ENCODE data around the gene IL23R. TPM values are rescaled to one million over a fixed set of nuclear protein-coding genes. Genes with fewer than 3 reads are reported as not detected.

IL23R gene
- total and polyA plus RNA-seq, 4 donors: 0.08 to 0.09 TPM; not detected in 2

DNA sequence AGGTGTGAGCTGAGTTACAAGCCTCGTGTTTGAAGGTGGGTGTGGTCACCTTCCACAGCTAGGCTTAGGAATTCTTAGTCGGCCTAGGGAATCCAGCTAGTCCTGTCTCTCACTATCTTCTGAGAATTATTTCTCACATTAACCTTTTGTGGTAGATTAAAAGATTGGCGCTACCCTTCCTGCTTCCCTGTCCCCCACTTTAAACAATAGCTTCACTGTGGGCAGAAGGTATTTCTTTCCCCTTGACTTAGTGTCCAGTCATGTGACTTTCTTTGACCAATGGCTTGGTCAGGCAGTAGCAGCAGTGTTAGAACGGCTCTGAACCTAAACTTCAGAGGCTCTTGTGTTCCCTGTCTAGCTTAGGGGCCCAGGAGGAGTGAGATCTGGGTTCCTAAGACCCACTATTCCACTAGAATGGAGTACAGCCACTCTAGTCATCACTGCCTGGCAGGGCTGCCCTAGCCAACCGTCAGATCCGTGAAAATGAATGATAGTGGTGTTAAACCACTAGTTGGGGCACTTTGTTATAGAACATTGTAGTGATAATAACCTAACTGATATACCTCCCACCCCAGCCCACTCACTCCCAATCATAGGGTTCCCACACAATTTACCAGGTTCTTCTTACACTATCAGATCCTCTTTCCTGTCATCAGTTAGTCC lies 17.6 kb upstream of the IL23R start:
- 49% methylated on average over 6 of the region's 6 CpGs for WGBS
- peaks cover 0 to 9% (median 6%) of the 10 kb centered on the region in 4 donors for H3K4me1 ChIP-seq (ENCODE audit: control insufficient read depth in 4 of 4, insufficient read depth in 4 of 4, low read length in 3 of 4)
- no peak overlapping the region for H3K27ac ChIP-seq (ENCODE audit: low read depth in 1 of 2, low read length in 2 of 2)
- TF ChIP-seq JUND (IDR thresholded peaks at IDR 0.05): no peak
- TF ChIP-seq, protein P1, sequence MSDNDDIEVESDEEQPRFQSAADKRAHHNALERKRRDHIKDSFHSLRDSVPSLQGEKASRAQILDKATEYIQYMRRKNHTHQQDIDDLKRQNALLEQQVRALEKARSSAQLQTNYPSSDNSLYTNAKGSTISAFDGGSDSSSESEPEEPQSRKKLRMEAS (IDR thresholded peaks at IDR 0.05): no peak
- TF ChIP-seq TAF1 (conservative IDR thresholded peaks at IDR 0.05): no peak
- no peak for TF ChIP-seq RAD21 (IDR thresholded peaks at IDR 0.05)
- TF ChIP-seq NR2F2 (IDR thresholded peaks at IDR 0.05): no peak
- H3K4me3 ChIP-seq (ENCODE audit: low read depth in 1 of 3, low read length in 3 of 3): no peak overlapping the region
- H3K36me3 ChIP-seq (ENCODE audit: control insufficient read depth in 4 of 4, insufficient read depth in 3 of 4, low read depth in 1 of 4, low read length in 3 of 4): no peaks in the 10 kb centered on the region
- H3K27me3 ChIP-seq (ENCODE audit: control insufficient read depth in 4 of 4, insufficient read depth in 4 of 4, low read length in 3 of 4): no peaks in the 10 kb centered on the region
- H3K9me3 ChIP-seq (ENCODE audit: control insufficient read depth in 4 of 4, low read length in 3 of 4): no peaks in the 10 kb centered on the region
- no peak for DNase-seq (ENCODE audit: low spot score)
- peak overlapping the region in 1 of 2 donors; percentile 45 for H3K9ac ChIP-seq (ENCODE audit: low read depth in 1 of 2, low read length in 2 of 2)

DNA sequence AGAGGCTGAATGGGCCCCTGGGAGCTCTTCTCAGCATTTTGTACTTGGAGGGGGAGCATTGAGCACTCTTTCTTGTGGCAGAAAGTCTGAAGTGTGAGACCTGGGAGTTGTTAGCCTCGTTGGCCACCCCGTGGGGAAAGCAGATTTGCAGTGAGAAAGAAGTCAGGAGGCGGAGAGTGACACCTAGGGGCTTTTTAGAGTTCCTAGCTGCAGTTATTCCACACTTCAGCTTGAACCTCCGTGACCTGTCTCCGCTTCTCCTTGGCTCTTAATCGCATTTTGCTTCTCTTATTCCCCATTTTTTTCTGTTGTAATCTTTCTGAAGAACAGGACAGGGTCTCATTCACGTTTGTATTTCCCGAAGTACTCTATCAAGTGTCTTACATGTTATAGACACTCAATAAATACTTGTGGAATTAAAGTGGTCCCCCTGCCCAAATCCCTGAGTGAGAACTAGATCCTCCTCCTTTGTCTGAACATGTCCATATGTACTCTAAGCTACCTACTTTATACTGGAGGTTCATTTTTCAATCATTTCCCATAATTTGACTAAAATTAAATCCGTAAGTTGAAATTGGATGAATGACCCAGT lies 17.0 kb upstream of the IL23R start:
- Histone ChIP-seq H3K9ac (ENCODE audit: low read depth in 1 of 2, low read length in 2 of 2) (peak overlapping the region in 1 of 2 donors; percentile 45), H3K27me3 (ENCODE audit: control insufficient read depth in 4 of 4, insufficient read depth in 4 of 4, low read length in 3 of 4) (no peaks in the 10 kb centered on the region), H3K9me3 (ENCODE audit: control insufficient read depth in 4 of 4, low read length in 3 of 4) (no peaks in the 10 kb centered on the region), H3K36me3 (ENCODE audit: control insufficient read depth in 4 of 4, insufficient read depth in 3 of 4, low read depth in 1 of 4, low read length in 3 of 4) (no peaks in the 10 kb centered on the region), H3K27ac (ENCODE audit: low read depth in 1 of 2, low read length in 2 of 2) (no peak overlapping the region), H3K4me3 (ENCODE audit: low read depth in 1 of 3, low read length in 3 of 3) (no peak overlapping the region), H3K4me1 (ENCODE audit: control insufficient read depth in 4 of 4, insufficient read depth in 4 of 4, low read length in 3 of 4) (peaks cover 0 to 9% (median 6%) of the 10 kb centered on the region in 4 donors)
- WGBS: 15% methylated on average over 9 of the region's 9 CpGs
- TF ChIP-seq, protein P2, sequence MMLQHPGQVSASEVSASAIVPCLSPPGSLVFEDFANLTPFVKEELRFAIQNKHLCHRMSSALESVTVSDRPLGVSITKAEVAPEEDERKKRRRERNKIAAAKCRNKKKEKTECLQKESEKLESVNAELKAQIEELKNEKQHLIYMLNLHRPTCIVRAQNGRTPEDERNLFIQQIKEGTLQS (IDR thresholded peaks at IDR 0.05): no peak
- peak; percentile 94 to 96 for TF ChIP-seq RAD21 (IDR thresholded peaks at IDR 0.05)
- TF ChIP-seq FOXA1 (IDR thresholded peaks at IDR 0.05): no peak
- TF ChIP-seq, protein P3, sequence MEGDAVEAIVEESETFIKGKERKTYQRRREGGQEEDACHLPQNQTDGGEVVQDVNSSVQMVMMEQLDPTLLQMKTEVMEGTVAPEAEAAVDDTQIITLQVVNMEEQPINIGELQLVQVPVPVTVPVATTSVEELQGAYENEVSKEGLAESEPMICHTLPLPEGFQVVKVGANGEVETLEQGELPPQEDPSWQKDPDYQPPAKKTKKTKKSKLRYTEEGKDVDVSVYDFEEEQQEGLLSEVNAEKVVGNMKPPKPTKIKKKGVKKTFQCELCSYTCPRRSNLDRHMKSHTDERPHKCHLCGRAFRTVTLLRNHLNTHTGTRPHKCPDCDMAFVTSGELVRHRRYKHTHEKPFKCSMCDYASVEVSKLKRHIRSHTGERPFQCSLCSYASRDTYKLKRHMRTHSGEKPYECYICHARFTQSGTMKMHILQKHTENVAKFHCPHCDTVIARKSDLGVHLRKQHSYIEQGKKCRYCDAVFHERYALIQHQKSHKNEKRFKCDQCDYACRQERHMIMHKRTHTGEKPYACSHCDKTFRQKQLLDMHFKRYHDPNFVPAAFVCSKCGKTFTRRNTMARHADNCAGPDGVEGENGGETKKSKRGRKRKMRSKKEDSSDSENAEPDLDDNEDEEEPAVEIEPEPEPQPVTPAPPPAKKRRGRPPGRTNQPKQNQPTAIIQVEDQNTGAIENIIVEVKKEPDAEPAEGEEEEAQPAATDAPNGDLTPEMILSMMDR (IDR thresholded peaks at IDR 0.05; ENCODE audit: low read depth, low read length, missing input control): peak; percentile 89
- TF ChIP-seq RXRA (IDR thresholded peaks at IDR 0.05): peak; percentile 20 to 71
- TF ChIP-seq, protein P1 (IDR thresholded peaks at IDR 0.05): no peak
- no peak for TF ChIP-seq TAF1 (conservative IDR thresholded peaks at IDR 0.05)
- TF ChIP-seq, protein P4, sequence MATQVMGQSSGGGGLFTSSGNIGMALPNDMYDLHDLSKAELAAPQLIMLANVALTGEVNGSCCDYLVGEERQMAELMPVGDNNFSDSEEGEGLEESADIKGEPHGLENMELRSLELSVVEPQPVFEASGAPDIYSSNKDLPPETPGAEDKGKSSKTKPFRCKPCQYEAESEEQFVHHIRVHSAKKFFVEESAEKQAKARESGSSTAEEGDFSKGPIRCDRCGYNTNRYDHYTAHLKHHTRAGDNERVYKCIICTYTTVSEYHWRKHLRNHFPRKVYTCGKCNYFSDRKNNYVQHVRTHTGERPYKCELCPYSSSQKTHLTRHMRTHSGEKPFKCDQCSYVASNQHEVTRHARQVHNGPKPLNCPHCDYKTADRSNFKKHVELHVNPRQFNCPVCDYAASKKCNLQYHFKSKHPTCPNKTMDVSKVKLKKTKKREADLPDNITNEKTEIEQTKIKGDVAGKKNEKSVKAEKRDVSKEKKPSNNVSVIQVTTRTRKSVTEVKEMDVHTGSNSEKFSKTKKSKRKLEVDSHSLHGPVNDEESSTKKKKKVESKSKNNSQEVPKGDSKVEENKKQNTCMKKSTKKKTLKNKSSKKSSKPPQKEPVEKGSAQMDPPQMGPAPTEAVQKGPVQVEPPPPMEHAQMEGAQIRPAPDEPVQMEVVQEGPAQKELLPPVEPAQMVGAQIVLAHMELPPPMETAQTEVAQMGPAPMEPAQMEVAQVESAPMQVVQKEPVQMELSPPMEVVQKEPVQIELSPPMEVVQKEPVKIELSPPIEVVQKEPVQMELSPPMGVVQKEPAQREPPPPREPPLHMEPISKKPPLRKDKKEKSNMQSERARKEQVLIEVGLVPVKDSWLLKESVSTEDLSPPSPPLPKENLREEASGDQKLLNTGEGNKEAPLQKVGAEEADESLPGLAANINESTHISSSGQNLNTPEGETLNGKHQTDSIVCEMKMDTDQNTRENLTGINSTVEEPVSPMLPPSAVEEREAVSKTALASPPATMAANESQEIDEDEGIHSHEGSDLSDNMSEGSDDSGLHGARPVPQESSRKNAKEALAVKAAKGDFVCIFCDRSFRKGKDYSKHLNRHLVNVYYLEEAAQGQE (IDR thresholded peaks at IDR 0.05): no peak
- no peak for TF ChIP-seq EGR1 (IDR thresholded peaks at IDR 0.05; ENCODE audit: low read depth in 2 of 2)
- no peak for TF ChIP-seq JUND (IDR thresholded peaks at IDR 0.05)
- no peak for TF ChIP-seq SP1 (IDR thresholded peaks at IDR 0.05)
- no peak for TF ChIP-seq NR2F2 (IDR thresholded peaks at IDR 0.05)
- TF ChIP-seq YY1 (IDR thresholded peaks at IDR 0.05): no peak
- no peak for TF ChIP-seq GABPA (IDR thresholded peaks at IDR 0.05 in 1 of 2, conservative IDR thresholded peaks at IDR 0.05 in 1 of 2)
- TF ChIP-seq, protein P5, sequence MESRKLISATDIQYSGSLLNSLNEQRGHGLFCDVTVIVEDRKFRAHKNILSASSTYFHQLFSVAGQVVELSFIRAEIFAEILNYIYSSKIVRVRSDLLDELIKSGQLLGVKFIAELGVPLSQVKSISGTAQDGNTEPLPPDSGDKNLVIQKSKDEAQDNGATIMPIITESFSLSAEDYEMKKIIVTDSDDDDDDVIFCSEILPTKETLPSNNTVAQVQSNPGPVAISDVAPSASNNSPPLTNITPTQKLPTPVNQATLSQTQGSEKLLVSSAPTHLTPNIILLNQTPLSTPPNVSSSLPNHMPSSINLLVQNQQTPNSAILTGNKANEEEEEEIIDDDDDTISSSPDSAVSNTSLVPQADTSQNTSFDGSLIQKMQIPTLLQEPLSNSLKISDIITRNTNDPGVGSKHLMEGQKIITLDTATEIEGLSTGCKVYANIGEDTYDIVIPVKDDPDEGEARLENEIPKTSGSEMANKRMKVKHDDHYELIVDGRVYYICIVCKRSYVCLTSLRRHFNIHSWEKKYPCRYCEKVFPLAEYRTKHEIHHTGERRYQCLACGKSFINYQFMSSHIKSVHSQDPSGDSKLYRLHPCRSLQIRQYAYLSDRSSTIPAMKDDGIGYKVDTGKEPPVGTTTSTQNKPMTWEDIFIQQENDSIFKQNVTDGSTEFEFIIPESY (IDR thresholded peaks at IDR 0.05): no peak
- TF ChIP-seq HNF4G (IDR thresholded peaks at IDR 0.05): no peak
- no peak for TF ChIP-seq HNF4A (conservative IDR thresholded peaks at IDR 0.05)
- peak; percentile 6 for TF ChIP-seq FOXA2 (IDR thresholded peaks at IDR 0.05)
- DNase-seq (ENCODE audit: low spot score): peak; percentile 57

All from liver (tissue), 9 donors.